Prostate gland (tissue), 2 donors: ENCODE measurements around the gene ACTMAP. TPM values are rescaled to one million over a fixed set of nuclear protein-coding genes. Genes with fewer than 3 reads are reported as not detected.

Source experiments
- DNase-seq: peaks from one replicate; pipeline ENCODE4 v3.0.0-alpha.2; 2019; ENCODE audit warnings: low spot score
- H3K27ac ChIP-seq, 2 donors: fragments of 200-600 bp; sonication (generic); 2 replicates each; pipeline ENCODE4 v1.5.1; 2017 to 2019
- H3K27me3 ChIP-seq: fragments of 200-600 bp; sonication (generic); replicated peaks from 2 replicates; pipeline ENCODE4 v1.5.1; 2019; ENCODE audit not compliant: insufficient read depth
- H3K36me3 ChIP-seq, 2 donors: fragments of 200-600 bp; sonication (generic); 1 replicate in 1 of 2; 2 replicates in 1 of 2; pipeline versions ENCODE4 v1.5.1 to v1.8.1; 2017 to 2019
- H3K4me1 ChIP-seq: fragments of 200-600 bp; sonication (generic); replicated peaks from 2 replicates; pipeline ENCODE4 v1.5.1; 2019
- H3K4me3 ChIP-seq, 2 donors: fragments of 200-600 bp; sonication (generic); 2 replicates each; pipeline ENCODE4 v1.5.1; 2017 to 2019
- H3K9me3 ChIP-seq: fragments of 200-600 bp; sonication (generic); 2 replicates; pipeline ENCODE4 v1.5.1; 2017
- CTCF ChIP-seq, 4 experiments: fragments of 200-600 bp in 2 of 4; fragments of 450-650 bp in 2 of 4; sonication (generic) in 2 of 4; IDR thresholded peaks; 1 replicate in 3 of 4; 2 replicates in 1 of 4; pipeline ENCODE4 v1.5.1; 2016 to 2019; ENCODE audit warnings: antibody characterized with exemption in 4 of 4, mild to moderate bottlenecking in 2 of 4, moderate library complexity in 2 of 4
- POLR2A ChIP-seq: fragments of 450-650 bp; IDR thresholded peaks from one replicate; pipeline ENCODE4 v1.6.1; 2016; ENCODE audit warnings: antibody characterized with exemption, mild to moderate bottlenecking
- POLR2AphosphoS5 ChIP-seq: sonication (generic); formaldehyde crosslinking; IDR thresholded peaks from one replicate; pipeline ENCODE4 v1.6.1; 2017; ENCODE audit warnings: antibody characterized with exemption
- WGBS: methylation state at CpG from one replicate; pipeline ENCODE4 v1.1.5; 2018; 5-methylcytosine and 5-hydroxymethylcytosine counted together
- intact Hi-C: fragments of 100-400 bp; cut with DNase I; formaldehyde crosslinking; loops from one replicate; pipeline ENCODE4 v1.14.2; 2022
- total RNA-seq, 2 donors: library from RNA; depleted of rRNA; stranded (reverse); fragments of >200 nt; gene quantifications; one replicate each; pipeline ENCODE4 v1.1.0, GENCODE V29; 2016

The ACTMAP gene
- total RNA-seq, 2 donors from 2014 or later: 4.4 to 25.2 TPM

- Histone ChIP-seq H3K27ac (no peak overlapping the region), H3K9me3 (no peaks in the 10 kb centered on the region), H3K4me3 (no peak overlapping the region), H3K27me3 (no peaks in the 10 kb centered on the region), H3K4me1 (no peaks in the 10 kb centered on the region), H3K36me3 (no peaks in the 10 kb centered on the region)
- 89% methylated on average over 18 of the region's 18 CpGs for WGBS
- TF ChIP-seq POLR2AphosphoS5 (no peak), POLR2A (no peak), CTCF (IDR thresholded peaks at IDR 0.05) (no peak)
- no peak for DNase-seq
- intact Hi-C loops: no loop called here
Measured at GRCh38 chr19:40704491-40705361, 45.6 kb downstream of the ACTMAP start.

GRCh38 chr19:40703029-40703755, 47.1 kb downstream of the ACTMAP start:
- WGBS: 85% methylated on average over 24 of the region's 24 CpGs
- no peaks in the 10 kb centered on the region for H3K4me1 ChIP-seq
- H3K36me3 ChIP-seq: no peaks in the 10 kb centered on the region
- no peak for DNase-seq
- no peaks in the 10 kb centered on the region for H3K27me3 ChIP-seq
- intact Hi-C loops: no loop called here
- no peak overlapping the region for H3K27ac ChIP-seq
- no peaks in the 10 kb centered on the region for H3K9me3 ChIP-seq
- H3K4me3 ChIP-seq: no peak overlapping the region
- TF ChIP-seq POLR2AphosphoS5 (no peak), POLR2A (no peak), CTCF (IDR thresholded peaks at IDR 0.05) (no peak)

- Histone ChIP-seq H3K27me3 (no peaks in the 10 kb centered on the region), H3K4me3 (no peak overlapping the region), H3K4me1 (no peaks in the 10 kb centered on the region), H3K9me3 (no peaks in the 10 kb centered on the region), H3K27ac (no peak overlapping the region), H3K36me3 (no peaks in the 10 kb centered on the region)
- 68% methylated on average over 18 of the region's 18 CpGs for WGBS
- TF ChIP-seq POLR2A: no peak
- peak in 2 of 4 experiments; percentile 34 to 46 for TF ChIP-seq CTCF (IDR thresholded peaks at IDR 0.05)
- intact Hi-C loops: no loop called here
- no peak for DNase-seq
Measured at GRCh38 chr19:40702337-40703012, 47.8 kb downstream of the ACTMAP start.

GRCh38 chr19:40701758-40702157, 48.5 kb downstream of the ACTMAP start:
- Histone ChIP-seq H3K4me1 (no peaks in the 10 kb centered on the region), H3K27me3 (no peaks in the 10 kb centered on the region), H3K4me3 (no peak overlapping the region), H3K36me3 (no peaks in the 10 kb centered on the region), H3K9me3 (no peaks in the 10 kb centered on the region), H3K27ac (no peak overlapping the region)
- WGBS: 96% methylated on average over 6 of the region's 6 CpGs
- TF ChIP-seq CTCF (IDR thresholded peaks at IDR 0.05) (no peak), POLR2AphosphoS5 (no peak), POLR2A (no peak)
- intact Hi-C loops: no loop called here
- DNase-seq: no peak
